Measurements from ENCODE around the gene PLXND1. TPM values are rescaled to one million over a fixed set of nuclear protein-coding genes. Genes with fewer than 3 reads are reported as not detected.

The PLXND1 gene
- polyA plus RNA-seq, 1 donor from 2014 or later = 0.05 TPM

- Histone ChIP-seq H3K36me3 (ENCODE audit: insufficient read depth, low read length) (no peaks in the 10 kb centered on the region), H2AFZ (ENCODE audit: low read depth, low read length) (no peak overlapping the region), H3K27ac (ENCODE audit: low read length) (no peak overlapping the region), H3K9me3 (ENCODE audit: low read length) (no peaks in the 10 kb centered on the region), H3K27me3 (ENCODE audit: insufficient read depth, low read depth, low read length) (no peaks in the 10 kb centered on the region), H3K4me2 (ENCODE audit: low read length) (no peak overlapping the region), H3K4me3 (ENCODE audit: low read length) (no peak overlapping the region), H3F3A (ENCODE audit: insufficient read depth, low read length, poor library complexity, severe bottlenecking) (no peaks in the 10 kb centered on the region), H3K9ac (ENCODE audit: low read length) (no peak overlapping the region), H3K79me2 (replicated peaks; ENCODE audit: insufficient read depth, low read length) (no peaks in the 10 kb centered on the region), H3K9me2 (ENCODE audit: insufficient read depth, low read length) (no peaks in the 10 kb centered on the region), H4K20me1 (ENCODE audit: insufficient read depth) (no peaks in the 10 kb centered on the region)
- no peak for TF ChIP-seq EZH2 (IDR thresholded peaks at IDR 0.05; ENCODE audit: borderline replicate concordance, insufficient read depth, low read length, poor library complexity, severe bottlenecking)
- no peak for TF ChIP-seq MXI1 (conservative IDR thresholded peaks at IDR 0.05; ENCODE audit: poor library complexity, severe bottlenecking)
- no peak for TF ChIP-seq POLR2AphosphoS5 (IDR thresholded peaks at IDR 0.05)
- no peak for TF ChIP-seq REST (IDR thresholded peaks at IDR 0.05; ENCODE audit: borderline replicate concordance)
- TF ChIP-seq RAD21 (conservative IDR thresholded peaks at IDR 0.05) = no peak
- TF ChIP-seq CTCF (IDR thresholded peaks at IDR 0.05; ENCODE audit: poor library complexity, severe bottlenecking) = no peak
- no peak for TF ChIP-seq SMC3 (conservative IDR thresholded peaks at IDR 0.05; ENCODE audit: poor library complexity)
- no peak for TF ChIP-seq TAF1 (IDR thresholded peaks at IDR 0.05; ENCODE audit: low read depth)
- no peak for TF ChIP-seq EP300 (conservative IDR thresholded peaks at IDR 0.05; ENCODE audit: poor library complexity, severe bottlenecking)
These were observed 23.7 kb downstream of the PLXND1 start for GRCh38 chr3:129582799-129583198.

- H3K4me2 ChIP-seq (ENCODE audit: low read length) = no peak overlapping the region
- H3K27me3 ChIP-seq (ENCODE audit: insufficient read depth, low read depth, low read length) = no peaks in the 10 kb centered on the region
- H2AFZ ChIP-seq (ENCODE audit: low read depth, low read length) = no peak overlapping the region
- no peak overlapping the region for H3K9ac ChIP-seq (ENCODE audit: low read length)
- no peaks in the 10 kb centered on the region for H3K79me2 ChIP-seq (replicated peaks; ENCODE audit: insufficient read depth, low read length)
- H3K27ac ChIP-seq (ENCODE audit: low read length) = no peak overlapping the region
- H3K36me3 ChIP-seq (ENCODE audit: insufficient read depth, low read length) = no peaks in the 10 kb centered on the region
- no peak for TF ChIP-seq EZH2 (IDR thresholded peaks at IDR 0.05; ENCODE audit: borderline replicate concordance, insufficient read depth, low read length, poor library complexity, severe bottlenecking)
- no peak overlapping the region for H3K4me3 ChIP-seq (ENCODE audit: low read length)
- H3K9me3 ChIP-seq (ENCODE audit: low read length) = no peaks in the 10 kb centered on the region
- H3F3A ChIP-seq (ENCODE audit: insufficient read depth, low read length, poor library complexity, severe bottlenecking) = no peaks in the 10 kb centered on the region
- no peaks in the 10 kb centered on the region for H3K9me2 ChIP-seq (ENCODE audit: insufficient read depth, low read length)
- no peaks in the 10 kb centered on the region for H4K20me1 ChIP-seq (ENCODE audit: insufficient read depth)
These were observed 24.9 kb downstream of the PLXND1 start for GRCh38 chr3:129581623-129582022.

- H3K79me2 ChIP-seq (replicated peaks; ENCODE audit: insufficient read depth, low read length) = no peaks in the 10 kb centered on the region
- H3K27ac ChIP-seq (ENCODE audit: low read length) = no peak overlapping the region
- H3K9me3 ChIP-seq (ENCODE audit: low read length) = no peaks in the 10 kb centered on the region
- TF ChIP-seq RAD21 (conservative IDR thresholded peaks at IDR 0.05) (no peak), TAF1 (IDR thresholded peaks at IDR 0.05; ENCODE audit: low read depth) (no peak), CTCF (IDR thresholded peaks at IDR 0.05; ENCODE audit: poor library complexity, severe bottlenecking) (no peak), SMC3 (conservative IDR thresholded peaks at IDR 0.05; ENCODE audit: poor library complexity) (no peak), REST (IDR thresholded peaks at IDR 0.05; ENCODE audit: borderline replicate concordance) (no peak), EZH2 (IDR thresholded peaks at IDR 0.05; ENCODE audit: borderline replicate concordance, insufficient read depth, low read length, poor library complexity, severe bottlenecking) (no peak), MXI1 (conservative IDR thresholded peaks at IDR 0.05; ENCODE audit: poor library complexity, severe bottlenecking) (no peak), POLR2AphosphoS5 (IDR thresholded peaks at IDR 0.05) (no peak), EP300 (conservative IDR thresholded peaks at IDR 0.05; ENCODE audit: poor library complexity, severe bottlenecking) (no peak)
- H3K4me3 ChIP-seq (ENCODE audit: low read length) = no peak overlapping the region
- H3K4me2 ChIP-seq (ENCODE audit: low read length) = no peak overlapping the region
- no peaks in the 10 kb centered on the region for H3F3A ChIP-seq (ENCODE audit: insufficient read depth, low read length, poor library complexity, severe bottlenecking)
- H2AFZ ChIP-seq (ENCODE audit: low read depth, low read length) = no peak overlapping the region
- no peaks in the 10 kb centered on the region for H4K20me1 ChIP-seq (ENCODE audit: insufficient read depth)
- H3K36me3 ChIP-seq (ENCODE audit: insufficient read depth, low read length) = no peaks in the 10 kb centered on the region
- H3K9me2 ChIP-seq (ENCODE audit: insufficient read depth, low read length) = no peaks in the 10 kb centered on the region
- no peak overlapping the region for H3K9ac ChIP-seq (ENCODE audit: low read length)
- H3K27me3 ChIP-seq (ENCODE audit: insufficient read depth, low read depth, low read length) = no peaks in the 10 kb centered on the region
These were observed 26.5 kb downstream of the PLXND1 start for GRCh38 chr3:129579991-129580390.
